Fibroblast of lung (primary cell): ENCODE results near the gene LTN1.

Experiments
- EZH2 ChIP-seq: IDR thresholded peaks from 2 replicates; pipeline ENCODE4 v1.5.1; 2012; ENCODE audit warnings: low read length, control low read depth, mild to moderate bottlenecking; ENCODE audit errors: missing control alignments
- TF ChIP-seq, protein P1 (sequence below), 2 donors: IDR thresholded peaks in 1 of 2; conservative IDR thresholded peaks in 1 of 2; 1 replicate in 1 of 2; 2 replicates in 1 of 2; pipeline ENCODE4 v1.5.1; 2011 to 2012; ENCODE audit warnings: low read length in 2 of 2, control low read depth in 1 of 2, inconsistent platforms in 1 of 2, low read depth in 1 of 2, mild to moderate bottlenecking in 1 of 2

GRCh38 chr21:28982637-28983036 is 10.0 kb downstream of the LTN1 start:
- TF ChIP-seq, protein P1, sequence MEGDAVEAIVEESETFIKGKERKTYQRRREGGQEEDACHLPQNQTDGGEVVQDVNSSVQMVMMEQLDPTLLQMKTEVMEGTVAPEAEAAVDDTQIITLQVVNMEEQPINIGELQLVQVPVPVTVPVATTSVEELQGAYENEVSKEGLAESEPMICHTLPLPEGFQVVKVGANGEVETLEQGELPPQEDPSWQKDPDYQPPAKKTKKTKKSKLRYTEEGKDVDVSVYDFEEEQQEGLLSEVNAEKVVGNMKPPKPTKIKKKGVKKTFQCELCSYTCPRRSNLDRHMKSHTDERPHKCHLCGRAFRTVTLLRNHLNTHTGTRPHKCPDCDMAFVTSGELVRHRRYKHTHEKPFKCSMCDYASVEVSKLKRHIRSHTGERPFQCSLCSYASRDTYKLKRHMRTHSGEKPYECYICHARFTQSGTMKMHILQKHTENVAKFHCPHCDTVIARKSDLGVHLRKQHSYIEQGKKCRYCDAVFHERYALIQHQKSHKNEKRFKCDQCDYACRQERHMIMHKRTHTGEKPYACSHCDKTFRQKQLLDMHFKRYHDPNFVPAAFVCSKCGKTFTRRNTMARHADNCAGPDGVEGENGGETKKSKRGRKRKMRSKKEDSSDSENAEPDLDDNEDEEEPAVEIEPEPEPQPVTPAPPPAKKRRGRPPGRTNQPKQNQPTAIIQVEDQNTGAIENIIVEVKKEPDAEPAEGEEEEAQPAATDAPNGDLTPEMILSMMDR (conservative IDR thresholded peaks at IDR 0.05 in 1 of 2, IDR thresholded peaks at IDR 0.05 in 1 of 2; ENCODE audit: low read depth in 1 of 2, low read length in 2 of 2): no peak
- no peak for TF ChIP-seq EZH2
